Measurements from ENCODE around the gene ZNF324. TPM values are rescaled to one million over a fixed set of nuclear protein-coding genes. Genes with fewer than 3 reads are reported as not detected.

The ZNF324 gene
- polyA plus RNA-seq, 1 of the 3 experiments (the other 2 are of a cell fraction), result 5.6 TPM

- Histone ChIP-seq H3K79me2 (ENCODE audit: insufficient read depth) (no peaks in the 10 kb centered on the region), H3K4me3 (ENCODE audit: low read depth in 2 of 2, low read length in 1 of 2) (no peak overlapping the region), H3K36me3 (replicated peaks in 1 of 2; ENCODE audit: control insufficient read depth in 1 of 2, insufficient read depth in 2 of 2, low read length in 1 of 2) (peaks cover 0 to 17% of the 10 kb centered on the region in 2 experiments), H3K4me1 (ENCODE audit: control insufficient read depth in 1 of 2, insufficient read depth in 2 of 2, low read depth in 1 of 2, low read length in 1 of 2) (peaks cover 0 to 17% of the 10 kb centered on the region in 2 experiments; a peak in 1 of 4 replicates), H3K27me3 (ENCODE audit: insufficient read depth) (no peaks in the 10 kb centered on the region), H2AFZ (ENCODE audit: low read depth) (no peak overlapping the region), H3K27ac (ENCODE audit: low read depth in 2 of 2, low read length in 1 of 2) (no peak overlapping the region), H3K9ac (no peak overlapping the region), H3K4me2 (no peak overlapping the region), H3K9me2 (no peaks in the 10 kb centered on the region), H4K20me1 (ENCODE audit: insufficient read depth) (no peaks in the 10 kb centered on the region), H3F3A (replicated peaks; ENCODE audit: insufficient read depth) (no peaks in the 10 kb centered on the region), H3K9me3 (no peaks in the 10 kb centered on the region)
- ChIA-PET CTCF (interaction anchor here (0.7 kb wide), 1 partner anchor 12 kb away, joined by 3 read pairs; no protein-coding TSS in a partner anchor), POLR2A (no interaction called here)
- whole genome bisulfite sequencing (ENCODE audit: low lambda C conversion rate), result 71% methylated on average over 2 of the region's 2 CpGs
- TF ChIP-seq NFIC (IDR thresholded peaks at IDR 0.05; ENCODE audit: borderline replicate concordance), result no peak
- TF ChIP-seq IRF3 (IDR thresholded peaks at IDR 0.05; ENCODE audit: low read depth, low read length), result no peak
- no peak for TF ChIP-seq FOSL2 (IDR thresholded peaks at IDR 0.05; ENCODE audit: borderline replicate concordance, low read depth)
- no peak for TF ChIP-seq CHD2 (IDR thresholded peaks at IDR 0.05; ENCODE audit: low read length, partially characterized antibody)
- no peak for DNase-seq
Measured at GRCh38 chr19:58480831-58481230, 14.0 kb downstream of the ZNF324 start.

GRCh38 chr19:58482372-58482771, 15.5 kb downstream of the ZNF324 start:
- 91% methylated on average over 6 of the region's 7 CpGs for WGBS (ENCODE audit: low lambda C conversion rate)
- Histone ChIP-seq H3K79me2 (ENCODE audit: insufficient read depth) (no peaks in the 10 kb centered on the region), H4K20me1 (ENCODE audit: insufficient read depth) (no peaks in the 10 kb centered on the region), H2AFZ (ENCODE audit: low read depth) (no peak overlapping the region), H3K4me3 (ENCODE audit: low read depth in 2 of 2, low read length in 1 of 2) (no peak overlapping the region), H3K4me1 (ENCODE audit: control insufficient read depth in 1 of 2, insufficient read depth in 2 of 2, low read depth in 1 of 2, low read length in 1 of 2) (peaks cover 0 to 7% of the 10 kb centered on the region in 2 experiments; a peak in 1 of 4 replicates), H3K27ac (ENCODE audit: low read depth in 2 of 2, low read length in 1 of 2) (no peak overlapping the region), H3F3A (replicated peaks; ENCODE audit: insufficient read depth) (no peaks in the 10 kb centered on the region), H3K4me2 (no peak overlapping the region), H3K27me3 (ENCODE audit: insufficient read depth) (no peaks in the 10 kb centered on the region), H3K9ac (no peak overlapping the region), H3K36me3 (replicated peaks in 1 of 2; ENCODE audit: control insufficient read depth in 1 of 2, insufficient read depth in 2 of 2, low read length in 1 of 2) (peaks cover 0 to 17% of the 10 kb centered on the region in 2 experiments), H3K9me3 (no peaks in the 10 kb centered on the region), H3K9me2 (no peaks in the 10 kb centered on the region)
- ChIA-PET POLR2A (no interaction called here), CTCF (no interaction called here)
- no peak for TF ChIP-seq ELF1 (IDR thresholded peaks at IDR 0.05)
- TF ChIP-seq FOSL2 (IDR thresholded peaks at IDR 0.05; ENCODE audit: borderline replicate concordance, low read depth), result no peak
- DNase-seq, result no peak

- no peaks in the 10 kb centered on the region for H3K27me3 ChIP-seq (ENCODE audit: insufficient read depth)
- DNase-seq, result no peak
- H3K9me2 ChIP-seq, result no peaks in the 10 kb centered on the region
- no peaks in the 10 kb centered on the region for H3K79me2 ChIP-seq (ENCODE audit: insufficient read depth)
- no peaks in the 10 kb centered on the region for H3K9me3 ChIP-seq
- no peak overlapping the region for H3K4me2 ChIP-seq
- no peaks in the 10 kb centered on the region for H3K4me1 ChIP-seq (ENCODE audit: control insufficient read depth in 1 of 2, insufficient read depth in 2 of 2, low read depth in 1 of 2, low read length in 1 of 2)
- CTCF ChIA-PET, result interaction anchor here (0.8 to 1.4 kb wide), 2 partner anchors 12 to 35 kb away, joined by 3 to 4 read pairs; no protein-coding TSS in a partner anchor
- POLR2A ChIA-PET, result no interaction called here
- TF ChIP-seq GABPA (IDR thresholded peaks at IDR 0.05; ENCODE audit: low read depth) (no peak), ZBTB33 (IDR thresholded peaks at IDR 0.05; ENCODE audit: borderline replicate concordance, low read depth) (no peak), TAF1 (IDR thresholded peaks at IDR 0.05; ENCODE audit: borderline replicate concordance, low read depth, low read length) (no peak), USF1 (IDR thresholded peaks at IDR 0.05; ENCODE audit: borderline replicate concordance, low read depth) (no peak), CHD2 (IDR thresholded peaks at IDR 0.05; ENCODE audit: low read length, partially characterized antibody) (no peak)
- 95% methylated on average over 2 of the region's 2 CpGs for WGBS (ENCODE audit: low lambda C conversion rate)
- H2AFZ ChIP-seq (ENCODE audit: low read depth), result no peak overlapping the region
- H3K4me3 ChIP-seq (ENCODE audit: low read depth in 2 of 2, low read length in 1 of 2), result no peak overlapping the region
- H3K27ac ChIP-seq (ENCODE audit: low read depth in 2 of 2, low read length in 1 of 2), result no peak overlapping the region
- no peaks in the 10 kb centered on the region for H4K20me1 ChIP-seq (ENCODE audit: insufficient read depth)
- peaks cover 0 to 17% of the 10 kb centered on the region in 2 experiments for H3K36me3 ChIP-seq (replicated peaks in 1 of 2; ENCODE audit: control insufficient read depth in 1 of 2, insufficient read depth in 2 of 2, low read length in 1 of 2)
- H3K9ac ChIP-seq, result no peak overlapping the region
- H3F3A ChIP-seq (replicated peaks; ENCODE audit: insufficient read depth), result no peaks in the 10 kb centered on the region
Measured at GRCh38 chr19:58483776-58484175, 16.9 kb downstream of the ZNF324 start.
